H7 (cell line): ENCODE measurements around the gene FOXF2. TPM values are rescaled to one million over a fixed set of nuclear protein-coding genes. Genes with fewer than 3 reads are reported as not detected.
"Not testable (repeated sequence)": the region's sequence is repeated elsewhere in the genome, so short reads cannot be mapped to it uniquely, and the experiment has no call there.

ENCODE experiments used
- DNase-seq: peaks from one replicate; pipeline ENCODE4 v3.0.0; 2012
- H3K27me3 ChIP-seq: 2 replicates; pipeline ENCODE4 v1.6.0; 2011; ENCODE audit warnings: mild to moderate bottlenecking, low read length; ENCODE audit not compliant: control insufficient read depth, insufficient read depth
- H3K36me3 ChIP-seq: replicated peaks from 2 replicates; pipeline ENCODE4 v1.5.1; 2011; ENCODE audit warnings: low read length; ENCODE audit not compliant: control insufficient read depth, insufficient read depth
- H3K4me3 ChIP-seq: 2 replicates; pipeline ENCODE4 v1.5.1; 2011; ENCODE audit warnings: low read depth, mild to moderate bottlenecking, control low read depth, low read length, moderate library complexity; ENCODE audit not compliant: insufficient read depth
- total RNA-seq: library from RNA; depleted of rRNA; stranded (reverse); fragments of >200 nt; shearing (Covaris generic); gene quantifications from 2 replicates; pipeline ENCODE4 v1.2.3, GENCODE V29; 2014; rRNA removed

FOXF2 gene
- 0.52 and 0.89 TPM in 2 replicates for total RNA-seq

DNA sequence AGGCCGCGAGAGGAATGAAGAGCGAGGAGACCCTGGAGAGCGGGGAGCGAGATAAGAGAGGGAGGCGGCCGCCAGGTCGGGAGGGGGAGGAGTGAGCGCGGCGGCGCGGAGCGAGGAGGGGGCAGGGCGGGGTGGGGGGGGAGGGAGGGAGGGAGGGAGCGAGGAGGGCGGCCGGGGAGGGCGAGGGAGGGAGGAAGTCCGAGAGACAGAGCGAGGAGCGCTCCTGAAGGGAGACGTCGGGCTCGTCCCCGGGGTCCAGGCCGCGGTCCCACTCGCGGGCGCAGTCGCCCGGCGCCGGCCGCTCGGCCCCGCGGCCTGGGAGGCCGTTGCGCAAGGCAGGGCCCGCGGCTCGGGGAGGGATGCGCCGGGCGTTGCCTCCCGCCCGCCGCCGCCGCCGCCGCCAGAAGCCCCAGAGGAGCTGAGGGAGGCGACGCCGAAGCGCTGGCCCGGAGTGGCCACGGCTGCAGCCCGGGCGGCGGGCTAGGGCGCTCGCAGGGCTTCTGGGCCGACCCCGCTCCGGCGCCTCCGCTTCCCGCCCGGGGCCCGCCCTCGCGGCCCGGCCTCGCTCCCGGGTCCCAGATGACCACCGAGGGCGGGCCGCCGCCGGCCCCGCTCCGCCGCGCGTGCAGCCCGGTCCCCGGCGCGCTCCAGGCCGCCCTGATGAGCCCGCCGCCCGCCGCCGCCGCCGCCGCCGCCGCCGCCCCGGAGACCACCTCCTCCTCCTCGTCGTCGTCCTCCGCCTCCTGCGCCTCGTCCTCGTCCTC lies at the start of gene FOXF2:
Gene FOXF2 (plus strand): TSS at position 208 of the 764 bp plus-strand sequence. CDS start 372 bp downstream, at position 580.
- H3K27me3 ChIP-seq: peaks cover 93% of the 10 kb centered on the region
- peak; percentile 94 for DNase-seq
- H3K4me3 ChIP-seq: peak within 1 kb of the TSS; percentile 23
- H3K36me3 ChIP-seq: no peaks in the 10 kb centered on the region

DNA sequence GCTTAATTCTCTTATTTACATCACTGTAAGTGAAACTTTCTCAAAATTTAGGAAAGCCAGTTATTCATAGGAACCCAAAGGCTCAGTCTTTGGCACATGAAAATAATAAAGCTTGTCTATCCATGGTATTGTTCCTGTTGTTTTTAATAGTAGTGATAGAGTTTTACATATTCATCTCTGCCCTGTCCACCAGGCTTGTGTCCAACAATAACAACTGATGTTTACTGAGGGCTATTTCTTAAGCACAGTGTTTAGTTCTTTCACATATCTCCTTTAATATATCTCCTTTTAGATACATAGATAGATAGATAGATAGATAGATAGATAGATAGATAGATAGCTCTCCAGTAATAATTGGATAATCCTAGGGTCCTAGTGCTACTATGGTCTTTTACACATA lies 43.3 kb upstream of the FOXF2 start:
- H3K36me3 ChIP-seq: no peaks in the 10 kb centered on the region
- H3K4me3 ChIP-seq: no peak overlapping the region
- no peak for DNase-seq
- H3K27me3 ChIP-seq: no peaks in the 10 kb centered on the region

DNA sequence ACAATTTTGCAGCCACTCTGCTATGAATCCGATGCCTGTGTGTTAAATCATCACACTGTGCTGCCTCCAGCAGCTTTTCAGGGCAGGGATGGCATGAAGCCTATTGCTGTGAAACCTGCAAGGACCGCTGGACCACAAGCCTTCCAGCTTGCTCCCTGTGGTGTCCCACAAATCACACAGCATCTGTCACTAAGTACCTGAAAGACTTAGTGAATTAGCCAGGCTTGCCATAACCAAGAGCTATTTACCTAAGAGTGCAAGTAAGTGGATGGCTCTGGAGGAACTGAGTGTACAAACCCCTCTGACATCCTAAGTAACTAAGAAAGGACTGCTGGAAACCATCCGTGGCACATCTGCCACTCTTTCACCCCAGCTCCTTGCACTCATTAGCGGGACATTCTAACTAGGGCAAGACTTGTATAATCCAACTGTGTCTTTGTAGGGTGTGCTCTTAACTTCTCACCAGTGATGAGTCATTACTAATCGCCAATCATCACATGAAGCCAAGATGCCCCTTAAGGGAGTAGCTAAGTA lies 42.8 kb upstream of the FOXF2 start:
- no peak for DNase-seq
- Histone ChIP-seq H3K4me3 (no peak overlapping the region), H3K27me3 (no peaks in the 10 kb centered on the region), H3K36me3 (no peaks in the 10 kb centered on the region)

DNA sequence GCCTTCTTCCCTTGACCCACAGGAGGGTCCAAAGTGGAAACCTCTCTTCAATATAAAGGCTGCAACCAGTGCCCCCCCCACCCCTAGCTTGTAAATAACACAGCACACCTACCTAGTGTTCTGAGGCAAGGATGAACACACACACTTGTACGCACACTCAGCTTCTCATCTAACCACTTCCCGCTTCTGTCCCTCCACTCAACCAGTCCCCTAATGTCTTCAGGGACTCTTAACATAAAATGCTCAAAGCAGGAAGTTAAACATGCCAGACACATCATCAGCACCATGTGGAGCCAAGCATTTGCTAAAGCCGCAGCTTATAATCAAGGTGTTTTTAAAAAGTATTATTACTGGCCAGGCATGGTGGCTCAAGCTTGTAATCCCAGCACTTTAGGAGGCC lies 42.2 kb upstream of the FOXF2 start:
- DNase-seq: no peak
- no peaks in the 10 kb centered on the region for H3K36me3 ChIP-seq
- H3K27me3 ChIP-seq: no peaks in the 10 kb centered on the region
- H3K4me3 ChIP-seq: no peak overlapping the region

DNA sequence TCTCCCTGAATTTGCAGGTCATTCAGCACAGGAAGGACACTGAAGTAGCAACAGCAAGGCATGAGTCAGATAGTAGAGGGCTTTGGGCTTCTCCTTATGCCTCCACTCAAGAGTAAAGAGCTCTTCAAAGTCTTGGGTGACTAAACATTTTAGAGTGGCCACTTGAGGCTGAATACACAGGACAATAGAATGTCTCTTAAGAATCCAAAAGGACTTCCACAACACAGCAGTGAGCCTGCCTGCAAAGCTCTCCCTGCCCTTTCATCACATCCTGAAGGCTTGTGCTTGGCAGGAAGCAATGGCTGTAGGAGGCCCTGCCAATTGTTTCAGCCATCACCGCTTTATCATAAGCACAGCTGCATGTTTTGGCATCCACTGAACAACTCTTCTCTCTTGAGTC lies 40.7 kb upstream of the FOXF2 start:
- DNase-seq: no peak
- Histone ChIP-seq H3K36me3 (no peaks in the 10 kb centered on the region), H3K4me3 (no peak overlapping the region), H3K27me3 (no peaks in the 10 kb centered on the region)

DNA sequence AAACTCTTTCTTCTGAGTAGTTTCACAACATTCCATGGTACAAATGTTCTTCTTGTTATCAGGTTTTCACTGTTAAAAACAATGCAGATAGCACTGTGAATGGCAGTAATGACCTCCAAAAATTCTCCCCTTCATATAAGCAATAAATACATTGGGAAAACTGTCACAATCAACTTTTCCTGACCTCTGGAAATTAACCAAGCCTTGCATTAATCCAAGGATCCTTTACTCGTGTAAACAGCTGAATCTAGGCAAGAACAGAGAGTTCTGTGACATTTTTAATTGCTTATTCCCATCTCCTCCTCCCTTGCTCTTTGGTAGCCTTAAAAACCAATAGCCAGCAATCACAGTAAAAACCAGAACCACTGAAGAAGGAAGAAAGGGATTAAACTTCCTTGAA lies 39.7 kb upstream of the FOXF2 start:
- DNase-seq: no peak
- no peaks in the 10 kb centered on the region for H3K36me3 ChIP-seq
- H3K27me3 ChIP-seq: no peaks in the 10 kb centered on the region
- H3K4me3 ChIP-seq: no peak overlapping the region

DNA sequence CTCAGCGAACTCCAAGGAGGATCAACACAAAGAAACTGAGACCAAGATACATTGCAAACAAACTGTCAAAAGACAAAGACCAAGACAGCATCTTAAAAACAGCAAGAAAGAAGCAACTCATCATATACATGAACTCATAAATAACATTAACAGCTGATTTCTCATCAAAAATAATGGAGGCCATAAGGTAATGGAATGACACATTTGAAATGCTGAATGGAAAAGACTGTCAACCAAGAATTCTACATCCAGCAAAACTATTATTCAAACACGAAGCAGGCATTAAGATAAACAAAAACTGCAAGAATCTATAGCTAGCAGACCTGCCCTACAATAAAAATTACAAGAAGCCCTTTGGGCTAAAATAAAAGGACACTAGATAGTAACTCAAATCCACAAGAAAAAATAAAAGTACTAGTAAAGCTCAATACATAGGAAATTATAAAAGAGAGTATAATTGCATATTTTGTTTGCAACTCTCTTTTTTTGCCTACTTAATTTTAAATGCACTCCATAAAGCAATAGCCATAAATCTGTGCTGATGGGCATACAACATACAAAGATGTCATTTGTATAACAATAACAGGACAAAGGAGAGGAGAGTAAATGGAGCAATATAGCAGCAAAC lies 37.9 kb upstream of the FOXF2 start:
- H3K36me3 ChIP-seq: no peaks in the 10 kb centered on the region
- H3K27me3 ChIP-seq: no peaks in the 10 kb centered on the region
- H3K4me3 ChIP-seq: no peak overlapping the region
- no peak for DNase-seq

DNA sequence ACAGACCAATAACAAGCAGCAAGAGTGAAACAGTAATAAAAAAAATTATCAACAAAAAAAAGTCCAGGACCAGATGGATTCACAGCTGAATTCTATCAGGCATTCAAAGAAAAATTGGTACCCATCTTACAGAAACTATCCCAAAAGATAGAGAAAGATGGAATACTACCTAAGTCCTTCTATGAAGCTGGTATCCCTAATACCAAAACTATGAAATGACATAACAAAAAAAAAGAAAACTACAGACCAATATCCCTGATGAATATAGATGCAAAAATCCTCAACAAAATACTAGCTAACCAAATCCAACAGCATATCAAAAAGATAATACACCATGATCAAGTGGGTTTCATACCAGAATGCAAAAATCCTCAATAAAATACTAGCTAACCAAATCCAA lies 34.3 kb upstream of the FOXF2 start:
- H3K27me3 ChIP-seq, H3K36me3 ChIP-seq, H3K4me3 ChIP-seq, DNase-seq: not testable (repeated sequence)

DNA sequence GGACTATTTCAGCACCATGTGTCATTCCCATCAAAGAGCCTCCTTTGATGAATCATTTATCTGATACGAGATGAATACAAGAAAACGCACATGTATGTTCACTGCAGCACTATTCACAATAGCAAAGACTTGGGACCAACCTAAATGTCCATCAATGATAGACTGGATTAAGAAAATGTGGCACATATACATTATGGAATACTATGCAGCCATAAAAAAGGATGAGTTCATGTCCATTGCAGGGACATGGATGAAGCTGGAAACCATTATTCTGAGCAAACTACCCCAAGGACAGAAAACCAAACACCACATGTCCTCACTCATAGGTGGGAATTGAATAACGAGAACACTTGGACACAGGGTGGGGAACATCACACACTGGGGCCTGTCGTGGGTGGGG lies 27.7 kb upstream of the FOXF2 start:
- DNase-seq, H3K4me3 ChIP-seq, H3K27me3 ChIP-seq, H3K36me3 ChIP-seq: not testable (repeated sequence)

DNA sequence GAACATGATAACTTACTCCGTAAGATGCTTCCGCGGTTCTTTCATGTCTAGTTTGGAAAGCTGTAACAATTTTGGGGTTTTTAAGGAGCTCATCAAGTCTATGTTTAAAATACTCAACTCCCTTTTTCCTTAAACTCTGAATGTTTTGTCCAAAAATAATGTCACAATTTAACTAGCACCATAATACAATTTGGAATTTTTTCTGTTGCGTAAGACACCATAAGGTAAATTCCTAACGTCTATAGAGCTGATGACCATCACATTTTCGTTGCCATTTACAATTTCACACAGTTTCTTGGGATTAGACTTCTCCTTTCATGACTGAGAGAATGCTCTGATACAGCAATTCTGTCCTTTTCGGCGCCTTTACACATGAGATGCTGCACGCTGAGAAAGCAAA lies 26.7 kb upstream of the FOXF2 start:
- Histone ChIP-seq H3K36me3 (no peaks in the 10 kb centered on the region), H3K27me3 (peaks cover 3% of the 10 kb centered on the region; the same call in 1 of the 2 replicates), H3K4me3 (no peak overlapping the region)
- DNase-seq: no peak

DNA sequence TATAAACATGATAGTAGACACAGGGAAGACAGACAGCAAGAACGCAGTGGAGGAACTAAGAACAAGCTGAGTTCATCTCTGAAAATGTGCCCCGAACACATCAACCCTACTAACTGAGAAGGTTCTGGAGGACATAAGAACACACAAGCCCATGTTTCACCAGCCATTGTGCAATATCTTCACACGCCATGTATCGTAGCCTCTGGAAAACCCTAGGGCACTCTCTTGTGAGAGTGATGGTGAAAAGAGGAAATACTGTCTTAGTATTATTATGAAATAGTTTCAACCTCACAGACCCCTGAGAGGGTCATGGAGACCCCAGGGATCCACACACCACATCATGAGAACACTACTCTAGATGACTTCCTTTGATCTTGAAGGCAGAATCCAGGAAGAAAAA lies 26.1 kb upstream of the FOXF2 start:
- Histone ChIP-seq H3K27me3 (peaks cover 3% of the 10 kb centered on the region; the same call in 1 of the 2 replicates), H3K36me3 (no peaks in the 10 kb centered on the region), H3K4me3 (no peak overlapping the region)
- DNase-seq: no peak

DNA sequence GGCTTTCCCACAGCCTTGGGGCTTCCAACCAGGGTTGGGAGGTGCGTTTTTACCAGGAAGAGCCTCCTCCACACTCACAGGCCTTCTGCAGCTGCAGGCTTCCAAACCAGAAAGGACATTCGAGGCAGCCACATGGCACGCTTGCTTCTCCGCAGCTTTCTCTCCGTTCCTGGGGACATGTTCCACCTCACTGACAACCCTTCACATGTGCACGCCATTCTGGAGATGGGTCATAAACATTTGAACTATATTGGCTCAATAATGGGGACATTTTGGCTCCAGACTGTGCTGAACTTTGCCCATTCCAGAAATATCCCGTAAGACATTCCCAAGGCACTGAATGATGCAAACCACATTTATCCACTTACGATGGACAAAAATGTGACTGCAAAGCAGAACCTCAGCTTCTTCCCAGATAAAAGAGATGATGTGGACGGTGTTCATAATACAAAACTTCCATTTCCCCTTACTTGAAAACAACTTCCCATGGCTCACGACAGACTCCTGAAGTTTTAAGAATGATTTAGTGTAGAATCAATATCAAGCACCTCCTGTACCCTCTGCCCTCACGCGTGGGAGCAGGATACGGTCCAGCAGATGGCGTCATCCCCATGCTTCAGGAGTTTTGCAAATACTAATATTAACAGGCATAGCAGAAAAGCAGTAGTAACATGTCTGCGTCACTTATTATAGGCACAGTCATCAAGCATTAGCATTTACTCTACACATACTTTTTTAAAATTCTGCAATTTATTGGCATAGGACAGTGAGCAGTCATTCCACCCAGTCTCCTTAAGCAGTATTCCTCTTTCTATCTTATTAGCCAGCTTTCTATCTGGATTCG lies 25.4 kb upstream of the FOXF2 start:
- H3K4me3 ChIP-seq: no peak overlapping the region
- peaks cover 3% of the 10 kb centered on the region; the same call in 1 of the 2 replicates for H3K27me3 ChIP-seq
- peak; percentile 23 for DNase-seq

DNA sequence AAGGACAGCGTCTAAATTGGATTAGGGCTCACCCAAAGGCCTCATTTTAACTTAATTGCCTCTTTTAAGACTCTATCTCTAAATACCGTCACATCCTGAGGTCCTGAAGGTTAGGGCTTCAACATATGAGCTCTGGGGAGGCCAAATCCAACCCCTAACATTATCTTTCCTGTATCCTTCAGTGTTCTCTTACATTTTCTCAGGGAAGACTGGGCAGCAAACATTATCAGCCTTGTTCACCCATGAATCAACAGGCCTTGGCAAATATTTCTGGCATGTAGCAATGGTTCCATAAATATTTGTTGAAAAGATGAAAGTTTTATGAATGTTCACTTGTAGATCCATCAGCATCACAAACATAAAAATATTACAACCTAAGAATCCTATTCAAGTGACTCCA lies 24.6 kb upstream of the FOXF2 start:
- Histone ChIP-seq H3K27me3 (peaks cover 3% of the 10 kb centered on the region; the same call in 1 of the 2 replicates), H3K4me3 (no peak overlapping the region), H3K36me3 (no peaks in the 10 kb centered on the region)
- no peak for DNase-seq

More for the DNA sequence above, 25.4 kb upstream of the FOXF2 start:
- no peaks in the 10 kb centered on the region for H3K36me3 ChIP-seq

DNA sequence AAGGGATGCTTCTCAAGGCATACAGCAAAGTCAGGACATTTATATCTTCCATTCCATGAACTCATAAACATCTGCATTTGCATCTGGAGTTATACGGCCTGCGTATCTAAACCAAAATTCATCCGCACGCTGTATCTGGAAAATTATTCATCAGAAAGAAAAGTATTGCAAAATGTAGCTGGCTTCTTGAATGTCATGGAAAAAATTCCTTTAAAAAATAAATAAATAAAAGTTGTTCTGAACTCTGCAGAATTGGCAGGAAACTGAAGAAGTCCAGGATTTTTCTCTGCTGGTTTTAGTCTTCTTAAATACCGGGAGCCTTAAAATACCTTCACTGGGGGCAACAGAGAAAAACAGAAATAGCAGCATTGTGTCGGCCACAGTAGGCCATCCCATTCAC lies 23.7 kb upstream of the FOXF2 start:
- Histone ChIP-seq H3K27me3 (peaks cover 3% of the 10 kb centered on the region; the same call in 1 of the 2 replicates), H3K36me3 (no peaks in the 10 kb centered on the region), H3K4me3 (no peak overlapping the region)
- no peak for DNase-seq
